ENCODE measurements around the gene CEP78.
"Not testable (repeated sequence)": the region's sequence is repeated elsewhere in the genome, so short reads cannot be mapped to it uniquely, and the experiment has no call there.

Gene CEP78

DNA sequence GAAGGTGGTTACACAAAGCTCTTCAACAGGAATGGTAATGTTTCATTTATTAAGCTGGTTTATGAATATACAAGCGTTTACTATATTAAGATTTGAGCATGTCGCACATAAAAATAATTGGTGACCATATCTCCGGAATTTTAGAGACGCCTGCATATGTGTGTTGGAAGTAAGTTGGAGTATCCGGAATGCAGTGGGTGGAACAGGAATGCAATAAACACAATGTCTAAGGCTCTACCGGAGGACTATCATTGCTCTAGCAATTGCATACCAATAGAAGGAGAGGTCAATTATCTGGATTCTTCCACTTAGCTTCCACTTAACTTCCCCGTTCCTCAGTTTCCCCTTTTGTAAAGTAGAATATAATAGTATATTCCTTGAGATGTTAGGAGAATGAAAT is 1.1 kb upstream of the CEP78 start:
- no peak for DNase-seq (ENCODE audit: low read depth in 2 of 3, low spot score in 2 of 3)

- DNase-seq (ENCODE audit: low read depth in 2 of 3, low spot score in 2 of 3), result no peak
These were observed 566 bp upstream of the CEP78 start for GRCh38 chr9:78235256-78235761.

GRCh38 chr9:78236551-78236910 is 656 bp downstream of the CEP78 start:
- no peak for DNase-seq (ENCODE audit: low read depth in 2 of 3, low spot score in 2 of 3)

DNA sequence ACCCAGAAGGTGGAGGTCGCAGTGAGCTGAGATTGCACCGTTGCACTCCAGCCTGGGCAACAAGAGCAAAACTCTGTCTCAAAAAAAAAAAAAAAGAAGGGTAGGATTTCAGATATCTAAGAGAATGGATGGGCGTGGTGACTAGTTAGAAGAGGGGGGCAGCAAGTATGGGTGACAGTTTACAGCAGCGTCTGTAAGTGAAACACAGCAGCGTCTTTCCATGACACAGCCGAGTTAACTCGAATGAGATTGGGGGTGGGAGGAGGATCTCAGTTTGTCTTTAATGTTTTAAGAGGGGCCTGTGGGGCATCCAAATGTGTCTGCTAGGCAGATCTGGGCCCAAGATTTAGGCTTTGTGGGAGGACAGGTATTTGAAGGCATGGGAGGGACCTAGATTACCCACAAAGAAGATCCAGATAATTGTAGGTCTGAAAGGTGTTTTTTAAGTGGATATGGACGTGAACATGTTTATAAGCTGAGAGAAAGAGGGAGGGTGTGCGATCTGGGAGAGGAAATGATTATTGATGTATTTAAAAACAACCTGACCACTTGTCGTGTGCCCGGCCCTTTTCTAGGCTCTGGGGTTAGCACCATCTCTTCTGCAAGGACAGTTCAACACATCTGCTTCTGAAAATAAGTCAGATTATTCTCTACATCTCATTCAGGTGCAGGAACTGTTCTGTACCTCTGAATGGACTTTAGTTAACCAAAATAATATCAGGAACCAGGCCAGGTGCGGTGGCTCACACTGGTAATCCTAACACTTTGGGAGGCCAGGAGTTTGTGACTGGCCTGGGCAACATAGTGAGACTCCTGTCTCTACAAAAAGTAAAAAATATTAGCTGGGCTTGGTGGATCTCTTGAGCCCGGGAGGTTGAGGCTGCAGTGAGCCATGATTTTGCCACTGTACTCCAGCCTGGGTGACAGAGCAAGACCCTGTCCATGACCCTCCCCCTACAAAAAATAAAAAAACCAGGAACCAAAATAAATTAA is 2.5 kb downstream of the CEP78 start:
- DNase-seq (ENCODE audit: low read depth in 2 of 3, low spot score in 2 of 3), result no peak

DNA sequence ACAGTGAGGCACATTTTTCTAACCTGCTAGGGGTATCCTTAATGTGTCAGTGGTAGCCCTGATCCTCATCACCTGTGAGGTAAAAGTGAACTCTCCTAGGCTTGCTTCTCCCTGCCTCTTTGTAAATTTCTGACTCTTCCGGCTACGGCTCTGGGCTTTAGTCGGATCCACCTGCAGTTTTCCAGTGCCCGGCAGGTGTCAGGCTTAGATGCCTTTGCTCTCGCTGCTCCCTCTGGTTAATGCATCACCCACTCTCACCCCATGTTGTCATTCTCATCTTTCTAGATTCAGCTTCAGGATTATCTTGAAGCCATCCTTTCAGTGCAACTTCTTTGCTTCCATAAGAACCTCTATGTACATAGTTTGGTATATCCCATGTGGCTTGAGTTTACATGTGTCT is 3.6 kb downstream of the CEP78 start:
- no peak for DNase-seq (ENCODE audit: low read depth in 2 of 3, low spot score in 2 of 3)

- DNase-seq (ENCODE audit: low read depth in 2 of 3, low spot score in 2 of 3), result no peak
These were observed 6.2 kb downstream of the CEP78 start for GRCh38 chr9:78242041-78242440.

- no peak for DNase-seq (ENCODE audit: low read depth in 2 of 3, low spot score in 2 of 3)
These were observed 7.3 kb downstream of the CEP78 start for GRCh38 chr9:78243130-78243529.

DNA sequence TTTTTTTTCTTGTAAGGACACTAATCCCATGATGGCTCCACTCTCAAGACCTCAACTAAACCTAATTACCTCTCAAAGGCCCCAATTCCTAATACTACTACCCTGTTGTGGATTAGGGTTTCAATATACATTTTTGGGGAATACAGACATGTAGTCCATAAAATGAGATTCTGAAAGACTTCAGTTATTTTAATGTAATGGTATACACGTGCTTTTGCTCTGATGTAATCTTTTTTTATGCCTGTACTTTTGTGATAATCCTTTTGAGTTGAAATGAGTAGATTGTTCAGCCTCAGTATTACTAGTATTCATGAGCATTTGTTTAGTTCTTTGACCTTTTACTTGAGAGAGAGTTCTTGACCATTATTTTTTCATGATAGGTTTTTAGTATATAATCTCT is 9.5 kb downstream of the CEP78 start:
- DNase-seq (ENCODE audit: low read depth in 2 of 3, low spot score in 2 of 3), result no peak

DNA sequence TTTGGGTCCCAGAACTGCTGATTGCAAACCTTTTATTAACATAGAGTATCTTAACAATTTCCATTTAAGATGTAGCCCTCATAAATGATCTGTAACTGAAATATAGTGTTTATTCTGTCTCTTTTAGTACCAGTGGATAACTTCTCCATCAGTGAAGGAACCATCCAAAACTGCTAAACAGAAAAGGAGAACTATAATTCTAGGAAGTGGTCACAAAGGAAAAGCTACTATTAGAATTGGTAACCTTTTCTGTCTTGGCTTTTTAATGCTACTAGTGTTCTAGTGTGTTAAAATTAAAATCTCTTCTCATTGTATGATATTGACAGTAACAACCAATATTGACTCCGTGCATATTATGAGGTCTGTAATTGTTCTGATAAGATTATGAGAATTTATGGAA is 12.8 kb downstream of the CEP78 start:
- DNase-seq (ENCODE audit: low read depth in 2 of 3, low spot score in 2 of 3), result no peak

- DNase-seq (ENCODE audit: low read depth in 2 of 3, low spot score in 2 of 3), result no peak
These were observed 13.7 kb downstream of the CEP78 start for GRCh38 chr9:78249542-78249941.

DNA sequence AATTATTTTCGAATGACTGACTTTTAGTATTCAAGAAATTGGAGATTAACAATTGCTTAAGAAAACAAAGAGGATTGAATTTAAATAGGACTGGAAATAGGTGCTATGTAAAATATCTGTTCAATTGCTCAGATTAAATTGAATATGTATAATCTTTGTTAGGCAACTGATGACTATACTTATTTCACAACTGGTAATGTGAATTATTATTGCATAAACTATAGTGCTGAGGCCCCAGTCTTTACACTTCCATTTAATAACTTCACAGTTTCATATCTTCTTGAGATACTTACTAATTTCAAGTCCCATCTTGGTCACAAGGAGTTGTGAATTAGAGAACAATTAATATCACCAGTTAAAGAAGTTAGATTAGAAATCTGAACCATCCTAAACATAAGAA is 16.7 kb downstream of the CEP78 start:
- DNase-seq (ENCODE audit: low read depth in 2 of 3, low spot score in 2 of 3), result no peak

DNA sequence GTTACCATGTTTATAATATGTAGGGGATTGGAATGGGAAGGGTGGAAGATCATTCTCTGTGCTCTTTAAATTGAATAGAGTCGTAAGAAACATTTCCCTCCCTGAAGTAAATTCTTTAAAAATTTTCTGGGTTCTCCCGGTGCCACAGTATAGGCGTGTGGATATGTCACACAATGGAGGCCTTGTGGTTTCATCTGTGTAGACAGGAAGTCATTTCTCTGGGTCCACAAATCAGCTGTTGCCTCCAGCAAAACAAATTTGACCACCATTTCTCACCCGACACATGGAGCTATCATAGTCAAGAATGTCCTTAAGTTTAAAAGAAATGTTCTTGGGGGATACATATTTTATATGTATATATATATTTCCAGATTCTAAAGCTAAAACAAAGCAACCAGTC is 17.4 kb downstream of the CEP78 start:
- DNase-seq (ENCODE audit: low read depth in 2 of 3, low spot score in 2 of 3), result no peak

DNA sequence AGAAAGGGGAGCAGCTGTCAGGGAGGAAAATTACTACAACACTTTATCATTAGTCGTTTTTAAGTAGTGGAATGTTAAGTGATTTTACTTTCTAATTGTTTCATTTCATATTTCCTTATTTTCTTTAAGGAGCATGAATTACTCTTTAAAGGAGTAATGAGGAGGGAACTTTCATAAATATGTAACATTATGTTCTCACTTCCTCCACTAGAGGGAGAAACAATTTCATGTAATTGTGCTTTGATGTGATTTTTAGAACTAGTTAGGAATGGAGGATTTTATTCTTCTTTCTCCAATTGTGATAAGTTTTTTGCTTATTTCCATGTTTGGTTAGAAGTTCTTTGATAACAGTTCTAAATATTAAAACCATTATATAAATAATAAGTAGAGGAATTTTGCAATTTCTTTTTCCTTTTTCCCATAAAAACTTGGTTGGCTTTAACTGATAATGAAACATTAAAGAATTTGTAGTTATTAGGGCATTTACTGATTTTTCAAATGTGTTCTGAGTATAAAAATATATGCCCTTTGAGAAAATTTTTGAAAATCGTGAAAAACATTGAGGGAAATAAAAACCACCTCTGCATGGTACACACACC is 25.6 kb downstream of the CEP78 start:
- DNase-seq (ENCODE audit: low read depth in 2 of 3, low spot score in 2 of 3), result no peak

DNA sequence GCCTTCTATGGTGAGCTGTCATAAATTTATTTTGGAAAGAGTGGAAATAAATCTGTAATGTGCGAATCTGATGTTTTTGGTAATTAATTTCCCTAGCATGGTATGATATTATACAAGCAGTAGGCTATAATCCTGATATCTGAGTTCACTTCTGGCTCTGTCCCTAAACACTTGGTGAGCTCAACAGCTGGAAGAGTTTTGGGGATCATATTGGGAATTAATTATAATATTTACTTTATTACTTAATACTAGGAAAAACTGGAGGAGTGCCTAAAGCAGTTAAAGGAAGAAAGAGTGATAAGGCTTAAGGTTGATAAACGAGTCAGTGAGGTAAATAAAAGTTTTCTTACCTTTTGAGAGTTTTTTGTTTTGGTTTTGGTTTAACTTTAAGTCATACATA is 26.8 kb downstream of the CEP78 start:
- DNase-seq (ENCODE audit: low read depth in 2 of 3, low spot score in 2 of 3), result no peak

GRCh38 chr9:78267889-78268288 is 32.0 kb downstream of the CEP78 start:
- DNase-seq (ENCODE audit: low read depth in 2 of 3, low spot score in 2 of 3), result no peak

GRCh38 chr9:78269784-78270183 is 33.9 kb downstream of the CEP78 start:
- no peak for DNase-seq (ENCODE audit: low read depth in 2 of 3, low spot score in 2 of 3)

DNA sequence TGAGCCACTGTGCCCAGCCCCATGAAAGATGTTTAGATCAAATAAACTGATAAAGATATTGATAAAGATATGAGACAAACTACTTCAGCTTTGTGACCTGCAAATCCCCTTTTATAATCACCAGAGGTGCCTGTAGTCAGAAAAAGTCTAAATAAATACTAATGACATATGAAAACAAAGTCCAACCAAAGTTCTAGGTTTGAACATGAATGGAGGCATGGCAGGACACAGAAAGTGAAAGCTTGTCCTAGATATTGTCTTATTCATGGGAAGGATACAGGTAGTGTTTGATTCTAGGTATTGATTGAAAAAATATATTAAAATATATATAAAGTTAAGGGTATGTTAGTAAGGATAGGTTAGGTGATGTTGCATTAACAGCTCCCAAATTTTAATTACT is 36.4 kb downstream of the CEP78 start:
- DNase-seq (ENCODE audit: low read depth in 2 of 3, low spot score in 2 of 3), result no peak

GRCh38 chr9:78273761-78274160 is 37.9 kb downstream of the CEP78 start:
- DNase-seq (ENCODE audit: low read depth in 2 of 3, low spot score in 2 of 3), result no peak

DNA sequence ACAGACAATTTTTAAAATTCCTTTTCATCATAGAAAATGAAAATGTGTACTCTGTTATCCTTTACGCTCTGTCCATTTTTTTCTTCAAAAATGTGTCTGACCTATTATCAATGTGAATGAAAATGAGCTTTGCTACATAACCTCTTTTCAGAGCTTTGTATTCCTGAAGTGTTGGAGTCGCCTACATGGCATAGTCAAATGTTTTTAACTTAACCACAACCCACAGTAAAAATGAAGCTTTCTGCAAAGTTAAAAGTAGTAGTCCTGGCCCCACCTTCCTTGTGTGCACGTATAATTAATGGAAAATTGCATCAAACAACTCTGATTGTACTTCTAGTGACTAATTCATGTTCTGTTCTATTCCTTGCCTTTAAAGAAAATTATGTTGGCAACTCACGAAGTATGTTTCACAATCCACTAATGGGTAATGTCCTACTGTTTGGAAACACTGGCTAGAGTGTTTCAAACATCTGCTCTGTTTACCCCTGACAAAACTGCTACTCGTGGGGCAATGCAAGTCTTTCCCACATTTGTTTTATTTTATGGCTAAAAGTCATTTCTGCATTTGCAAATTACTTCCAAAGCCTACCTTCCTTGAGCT is 42.4 kb downstream of the CEP78 start:
- no peak for DNase-seq (ENCODE audit: low read depth in 2 of 3, low spot score in 2 of 3)

DNA sequence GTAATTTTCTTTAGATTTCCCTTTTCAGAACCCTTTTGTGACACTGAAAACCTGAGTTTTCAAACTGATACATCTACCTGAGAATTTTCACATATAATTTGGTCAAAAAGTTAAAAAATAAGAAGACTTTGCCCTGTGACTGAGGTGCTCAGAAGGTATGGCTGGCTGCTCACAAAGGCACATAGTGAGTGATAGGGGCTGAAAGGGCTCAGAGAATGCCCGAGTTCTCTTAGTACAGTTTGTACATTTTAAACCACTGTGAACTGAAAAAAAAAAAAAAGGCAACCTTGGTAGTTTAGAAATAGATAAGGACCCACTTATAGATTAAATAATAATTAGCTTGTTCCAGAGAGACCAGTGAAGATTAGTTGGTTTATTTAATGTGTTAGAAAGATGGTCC is 42.9 kb downstream of the CEP78 start:
- DNase-seq (ENCODE audit: low read depth in 2 of 3, low spot score in 2 of 3), result no peak

DNA sequence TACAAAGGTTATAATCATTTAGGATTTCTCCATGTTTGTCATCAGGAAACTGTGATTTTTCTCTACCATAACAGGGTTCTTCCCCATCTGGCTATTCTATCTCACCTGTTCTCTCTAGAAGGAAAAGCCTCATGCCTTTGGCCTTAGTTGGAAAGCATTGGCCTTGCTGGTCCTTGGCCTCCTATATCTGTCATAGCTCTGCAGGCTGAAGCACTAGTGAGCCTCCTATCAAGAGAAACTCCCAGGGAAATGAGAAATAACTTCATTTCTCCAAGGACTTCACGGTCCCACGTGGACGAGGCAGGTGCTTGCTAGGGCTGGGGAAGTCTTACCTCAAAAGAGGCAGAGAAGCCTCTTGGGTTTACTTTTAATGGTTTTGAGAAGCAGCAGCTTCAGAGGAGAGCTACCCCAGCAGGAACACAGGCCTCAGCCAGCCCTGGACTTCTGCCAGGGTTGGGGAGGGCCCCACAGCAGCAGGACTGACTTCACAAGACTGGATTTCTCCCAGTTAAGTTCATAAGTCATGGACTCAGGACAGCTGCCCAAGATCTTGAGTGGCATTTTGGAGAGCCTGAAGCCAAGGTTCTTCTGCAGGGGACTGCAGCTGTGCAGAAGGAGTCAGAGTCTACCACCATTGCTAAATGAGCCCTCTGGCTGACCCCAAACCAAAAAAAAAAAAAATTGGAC is 45.2 kb downstream of the CEP78 start:
- DNase-seq (ENCODE audit: low read depth in 2 of 3, low spot score in 2 of 3), result no peak

DNA sequence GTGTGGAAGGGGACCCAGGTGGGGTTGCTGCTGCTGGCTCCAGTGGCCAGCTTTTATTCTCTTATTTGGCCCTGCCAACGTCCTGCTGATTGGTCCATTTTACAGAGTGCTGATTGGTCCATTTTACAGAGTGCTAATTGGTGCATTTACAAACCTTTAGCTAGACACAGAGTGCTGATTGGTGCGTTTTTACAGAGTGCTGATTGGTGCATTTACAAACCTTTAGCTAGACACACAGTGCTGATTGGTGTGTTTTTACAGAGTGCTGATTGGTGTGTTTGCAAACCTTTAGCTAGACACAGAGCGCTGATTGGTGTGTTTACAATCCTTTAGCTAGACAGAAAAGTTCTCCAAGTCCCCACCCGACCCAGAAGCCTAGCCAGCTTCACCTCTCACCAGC is 48.3 kb downstream of the CEP78 start:
- DNase-seq (ENCODE audit: low read depth in 2 of 3, low spot score in 2 of 3), result not testable (repeated sequence)
